Suppressor macrophage (primary cell): ENCODE data around the gene NHLRC2.
"Not testable (repeated sequence)": the region's sequence is repeated elsewhere in the genome, so short reads cannot be mapped to it uniquely, and the experiment has no call there.

Experiments
- DNase-seq, 4 experiments: peaks; one replicate each; pipeline ENCODE4 v3.0.0-alpha.2; 2020 to 2022
- total RNA-seq, 17 experiments: gene quantifications; one replicate each; lab custom pipeline; 2026; ENCODE audit warnings: mixed read lengths in 6 of 17, inconsistent platforms in 3 of 17; lab: John Stamatoyannopoulos, UW

Gene NHLRC2, protein sequence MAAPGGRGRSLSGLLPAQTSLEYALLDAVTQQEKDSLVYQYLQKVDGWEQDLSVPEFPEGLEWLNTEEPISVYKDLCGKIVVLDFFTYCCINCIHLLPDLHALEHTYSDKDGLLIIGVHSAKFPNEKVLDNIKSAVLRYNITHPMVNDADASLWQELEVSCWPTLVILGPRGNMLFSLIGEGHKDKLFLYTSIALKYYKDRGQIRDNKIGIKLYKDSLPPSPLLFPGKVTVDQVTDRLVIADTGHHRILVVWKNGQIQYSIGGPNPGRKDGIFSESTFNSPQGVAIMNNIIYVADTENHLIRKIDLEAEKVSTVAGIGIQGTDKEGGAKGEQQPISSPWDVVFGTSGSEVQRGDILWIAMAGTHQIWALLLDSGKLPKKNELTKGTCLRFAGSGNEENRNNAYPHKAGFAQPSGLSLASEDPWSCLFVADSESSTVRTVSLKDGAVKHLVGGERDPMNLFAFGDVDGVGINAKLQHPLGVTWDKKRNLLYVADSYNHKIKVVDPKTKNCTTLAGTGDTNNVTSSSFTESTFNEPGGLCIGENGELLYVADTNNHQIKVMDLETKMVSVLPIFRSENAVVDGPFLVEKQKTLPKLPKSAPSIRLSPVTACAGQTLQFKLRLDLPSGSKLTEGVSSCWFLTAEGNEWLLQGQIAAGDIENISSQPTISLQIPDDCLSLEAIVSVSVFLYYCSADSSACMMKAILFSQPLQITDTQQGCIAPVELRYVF
- 13.9 to 62.8 (median 35.5) reads per million in 17 experiments for total RNA-seq

DNA sequence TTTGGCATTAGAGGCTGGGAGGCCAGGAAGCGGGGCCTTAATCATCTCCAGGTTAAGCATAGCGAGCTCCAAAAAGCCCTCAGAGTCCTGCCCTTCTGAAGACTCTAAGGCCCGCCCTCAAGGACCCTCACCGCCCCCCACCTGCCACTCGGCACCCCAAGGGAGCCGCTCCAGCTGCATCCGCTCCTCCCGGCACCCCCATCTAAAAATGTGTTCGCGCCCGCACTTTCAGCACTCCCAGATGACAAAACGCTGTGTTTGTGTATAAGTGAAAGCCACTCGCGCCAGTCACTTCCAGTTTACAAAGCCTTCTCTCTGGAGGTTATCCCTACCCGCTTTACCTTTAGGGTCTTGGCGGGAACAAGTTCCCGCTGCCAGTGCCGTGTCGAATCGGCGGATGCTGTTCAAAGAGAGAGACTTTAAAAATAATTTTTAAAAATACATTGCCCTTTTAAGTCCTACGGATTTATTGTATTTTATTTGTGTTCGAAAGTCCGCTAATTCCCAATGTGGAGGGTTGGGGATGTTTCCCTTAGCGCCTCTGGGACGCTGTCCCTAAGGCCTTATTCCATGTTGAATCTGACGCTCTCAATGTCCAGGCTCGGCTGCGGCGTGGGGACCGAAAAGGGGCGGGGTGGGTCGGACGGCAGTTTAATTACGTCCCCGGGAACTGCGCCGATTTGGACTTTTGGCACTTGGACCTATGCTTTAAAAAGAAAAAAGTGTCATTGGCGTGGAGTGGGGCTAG is at the start of gene NHLRC2, which contains the start of gene DCLRE1A:
Gene NHLRC2, plus strand, starts transcription at position 649 of the 748 bp plus-strand sequence. CDS start 212 bp downstream, outside the sequence.
Gene DCLRE1A, minus strand, starts transcription at position 70 of the 748 bp plus-strand sequence. CDS start 900 bp downstream, outside the sequence.
- DNase-seq, result peak; percentile 80 to 92 (median 88)

DNA sequence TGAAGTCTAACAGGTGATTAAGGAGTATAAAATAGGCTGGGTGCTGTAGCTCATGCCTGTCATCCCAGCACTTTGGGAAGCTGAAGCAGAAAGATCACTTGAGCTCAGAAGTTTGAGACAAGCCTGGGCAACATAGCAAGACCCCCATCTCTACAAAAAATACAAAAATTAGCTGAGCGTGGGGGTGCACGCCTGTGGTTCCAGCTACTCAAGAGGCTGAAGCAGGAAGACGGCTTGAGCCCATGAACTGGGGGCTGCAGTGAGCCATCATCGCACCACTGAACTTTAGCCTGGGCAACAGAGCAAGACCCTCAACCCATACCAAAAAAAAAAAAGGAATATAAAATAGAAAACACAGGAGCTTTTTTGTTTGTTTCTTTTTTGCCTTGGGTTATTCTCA is 48.0 kb upstream of the NHLRC2 start:
- no peak for DNase-seq

DNA sequence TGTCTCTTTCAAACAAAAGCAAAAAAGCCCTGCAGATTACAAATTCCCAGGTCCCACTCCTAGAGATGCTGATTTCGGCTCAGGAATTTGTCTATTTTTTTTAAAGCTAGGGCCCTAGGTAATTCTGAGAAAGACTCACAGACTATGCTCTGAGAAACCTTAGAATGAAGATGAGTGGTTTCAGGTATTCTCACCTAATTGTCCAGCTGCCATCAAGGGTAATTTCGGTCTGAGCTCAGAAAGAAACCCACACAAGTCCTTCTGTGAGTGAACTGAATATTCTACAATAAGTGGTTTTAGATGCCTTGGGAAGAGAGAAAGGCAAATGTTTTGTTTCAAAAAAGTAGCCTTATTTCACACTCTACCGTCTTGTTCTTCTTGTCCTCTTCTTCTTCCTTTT is 46.3 kb upstream of the NHLRC2 start:
- DNase-seq, result no peak

DNA sequence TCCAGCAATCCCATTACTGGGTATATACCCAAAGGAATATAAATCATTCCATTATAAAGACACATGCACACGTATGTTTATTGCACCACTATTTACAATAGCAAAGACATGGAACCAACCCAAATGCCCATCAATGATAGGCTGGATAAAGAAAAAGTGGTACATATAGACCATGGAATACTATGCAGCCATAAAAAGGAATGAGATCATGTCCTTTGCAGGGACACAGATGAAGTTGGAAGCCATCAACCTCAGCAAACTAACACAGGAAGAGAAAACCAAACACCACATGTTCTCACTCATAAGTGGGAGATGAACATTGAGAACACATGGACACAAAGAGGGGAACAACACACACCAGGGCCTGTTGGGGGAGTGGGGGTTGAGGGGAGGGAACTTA is 39.8 kb upstream of the NHLRC2 start:
- DNase-seq, result not testable (repeated sequence)

DNA sequence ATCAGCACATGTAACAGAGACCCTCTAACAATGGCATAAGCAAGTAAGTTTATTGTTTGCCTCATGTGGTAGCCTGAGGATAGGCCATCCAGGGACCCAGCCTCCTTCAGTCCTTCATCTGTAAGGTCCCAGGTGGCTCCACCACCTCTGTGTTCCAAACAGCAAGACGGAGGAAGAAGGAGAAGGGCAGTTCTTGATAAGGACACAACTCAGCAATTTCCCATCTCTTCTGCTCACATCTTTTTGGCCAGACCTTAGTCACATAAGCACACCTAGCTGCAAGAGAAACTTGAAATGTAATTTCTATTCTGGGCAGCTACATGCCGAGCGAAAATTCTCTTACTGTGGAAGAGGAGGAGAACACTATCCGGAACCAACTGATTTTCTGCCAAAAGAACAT is 34.5 kb upstream of the NHLRC2 start:
- no peak for DNase-seq

DNA sequence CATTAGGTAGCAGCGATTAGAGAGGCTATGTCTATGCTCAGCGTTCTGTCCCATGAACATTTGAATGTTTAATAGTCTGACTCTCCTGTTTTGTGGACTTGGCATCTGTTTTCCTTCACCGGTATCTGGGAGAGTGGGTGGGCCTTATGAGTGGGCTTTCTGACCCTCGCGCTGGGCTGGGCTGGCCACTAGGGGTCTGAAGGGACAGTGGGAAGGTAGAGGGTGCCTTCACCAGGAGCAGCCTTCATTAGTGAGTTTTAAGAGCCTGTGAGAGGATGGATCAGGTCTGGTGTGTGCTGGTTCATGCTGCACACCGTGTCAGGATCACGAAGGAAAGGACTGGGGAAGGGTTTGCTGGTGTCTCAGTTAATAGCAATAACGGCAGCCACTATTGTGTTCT is 34.0 kb upstream of the NHLRC2 start:
- peak in 1 of 4 experiments; percentile 4 for DNase-seq

DNA sequence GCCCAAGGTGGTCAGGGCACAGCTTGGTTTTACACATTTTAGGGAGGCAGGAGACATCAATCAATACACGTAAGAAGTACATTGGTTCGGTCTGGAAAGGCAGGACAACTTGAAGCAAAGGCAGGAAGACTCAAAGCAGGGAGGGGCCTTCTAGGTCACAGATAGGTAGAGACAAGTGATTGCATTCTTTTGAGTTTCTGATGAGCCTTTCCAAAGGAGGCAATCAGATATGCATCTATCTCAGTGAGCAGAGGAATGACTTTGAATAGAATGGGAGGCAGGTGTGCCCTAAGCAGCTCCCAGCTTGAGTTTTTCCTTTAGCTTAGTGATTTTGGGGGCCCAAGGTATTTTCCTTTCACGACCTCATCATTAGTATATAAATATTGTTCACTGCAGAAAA is 33.2 kb upstream of the NHLRC2 start:
- not testable (repeated sequence) for DNase-seq

DNA sequence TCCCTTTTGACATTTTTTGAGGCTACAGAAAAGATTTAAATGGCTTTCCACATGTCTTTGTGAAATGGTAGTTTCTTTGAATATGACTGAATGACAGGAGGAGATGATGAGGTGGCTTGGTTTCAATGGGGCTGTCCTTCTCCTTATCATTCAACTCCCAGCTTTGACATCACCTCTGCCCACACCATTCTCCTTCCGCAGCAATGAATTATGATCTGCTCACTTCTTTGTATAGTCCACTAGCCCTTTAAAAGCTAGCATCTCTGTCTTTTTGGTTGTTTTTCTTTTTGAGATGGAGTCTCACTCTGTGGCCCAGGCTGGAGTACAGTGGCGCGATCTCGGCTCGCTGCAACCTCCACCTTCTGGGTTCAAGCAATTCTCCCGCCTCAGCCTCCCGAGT is 32.3 kb upstream of the NHLRC2 start:
- DNase-seq, result no peak

DNA sequence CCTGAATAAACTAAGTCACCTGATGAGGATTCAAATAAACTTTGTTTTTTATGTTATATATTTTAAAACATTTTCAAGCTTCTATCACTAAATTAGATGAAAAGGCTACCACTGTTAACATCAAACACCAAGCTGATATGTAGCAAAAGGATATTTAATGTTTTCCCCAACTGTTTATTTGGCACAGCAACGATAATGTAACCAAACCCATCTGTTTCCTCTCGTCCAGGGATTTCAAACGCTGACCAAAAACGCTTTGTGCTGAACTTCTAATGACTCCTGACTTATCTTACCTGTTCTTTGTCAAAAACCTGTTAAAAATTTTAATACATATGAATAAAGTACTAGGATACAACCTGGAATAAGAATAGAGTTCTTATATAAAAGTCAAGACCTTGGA is 31.1 kb upstream of the NHLRC2 start:
- DNase-seq, result no peak

DNA sequence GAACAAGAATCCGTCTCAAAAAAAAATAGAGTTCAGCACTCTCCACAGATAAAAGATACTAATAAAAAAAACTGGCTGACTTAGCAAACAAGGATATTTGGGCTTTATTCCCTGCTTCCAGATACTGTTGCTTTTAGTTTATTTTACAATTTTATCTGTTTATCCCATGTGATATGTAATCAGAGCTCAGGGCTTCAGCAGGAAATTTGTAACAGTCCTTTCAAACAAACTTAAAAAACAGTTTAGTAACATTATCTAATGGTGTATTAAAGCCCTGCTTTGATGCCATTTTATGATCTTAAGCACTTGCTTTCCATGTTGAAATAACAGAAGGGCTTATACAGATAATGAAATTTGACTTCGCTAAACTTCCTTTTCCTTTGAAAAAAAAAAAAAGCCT is 28.7 kb upstream of the NHLRC2 start:
- no peak for DNase-seq

DNA sequence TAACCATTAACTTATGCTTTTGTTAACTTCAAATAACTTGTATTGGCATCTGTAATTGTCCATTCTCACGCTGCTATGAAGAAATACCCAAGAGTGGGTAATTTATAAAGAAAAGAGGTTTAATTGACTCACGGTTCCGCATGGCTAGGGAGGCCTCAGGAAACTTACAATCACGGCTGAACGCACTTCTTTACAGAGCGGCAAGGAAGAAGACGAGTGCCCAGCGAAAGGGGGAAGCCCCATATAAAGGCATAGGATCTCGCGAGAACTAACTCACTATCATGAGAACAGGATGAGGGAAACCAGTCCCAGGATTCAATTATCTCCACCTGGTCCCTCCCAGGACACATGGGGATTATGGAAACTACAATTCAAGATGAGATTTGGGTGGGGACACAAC is 25.9 kb upstream of the NHLRC2 start:
- not testable (repeated sequence) for DNase-seq

DNA sequence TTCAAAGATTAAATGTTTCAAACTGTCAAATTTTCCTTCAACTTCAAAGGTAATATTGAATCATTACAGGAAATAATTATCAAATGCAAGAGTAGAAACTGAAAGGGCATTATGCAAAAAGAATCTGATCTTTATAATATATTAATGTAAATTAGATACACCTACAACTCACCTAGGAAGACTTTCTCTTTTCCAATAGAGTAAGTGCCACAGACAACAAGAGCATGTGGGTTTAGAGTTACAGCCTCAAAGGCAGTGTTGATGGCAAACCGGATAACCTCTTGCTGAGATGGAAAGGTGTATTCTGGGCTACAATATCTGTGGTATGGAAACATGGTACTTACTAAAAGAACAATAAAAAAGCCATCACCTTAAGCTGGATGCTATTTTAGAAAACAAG is 12.3 kb upstream of the NHLRC2 start:
- DNase-seq, result no peak

DNA sequence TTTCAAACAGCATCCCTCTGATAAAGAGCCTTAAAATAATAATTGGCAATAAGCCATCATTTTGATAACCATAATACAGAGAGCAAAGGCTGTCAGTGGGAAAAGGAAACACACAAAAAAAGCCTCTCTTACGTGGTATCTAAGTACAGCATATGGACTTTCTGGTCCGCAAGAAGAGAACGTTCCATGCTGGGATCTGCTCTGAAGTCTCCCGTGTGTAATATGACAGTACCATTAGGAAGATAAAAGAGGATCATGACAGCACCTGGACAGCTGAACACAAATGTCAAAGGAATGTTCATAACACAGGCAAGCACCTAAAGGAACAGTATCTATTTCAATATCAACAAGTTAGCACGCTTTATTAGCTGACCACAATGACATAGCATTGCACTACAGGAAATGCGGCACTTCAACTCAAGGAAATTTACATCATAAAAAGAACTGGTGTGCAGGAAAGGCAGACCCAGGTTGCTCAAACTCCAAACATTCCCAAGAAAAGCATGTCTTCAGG is 10.4 kb upstream of the NHLRC2 start:
- DNase-seq, result no peak

DNA sequence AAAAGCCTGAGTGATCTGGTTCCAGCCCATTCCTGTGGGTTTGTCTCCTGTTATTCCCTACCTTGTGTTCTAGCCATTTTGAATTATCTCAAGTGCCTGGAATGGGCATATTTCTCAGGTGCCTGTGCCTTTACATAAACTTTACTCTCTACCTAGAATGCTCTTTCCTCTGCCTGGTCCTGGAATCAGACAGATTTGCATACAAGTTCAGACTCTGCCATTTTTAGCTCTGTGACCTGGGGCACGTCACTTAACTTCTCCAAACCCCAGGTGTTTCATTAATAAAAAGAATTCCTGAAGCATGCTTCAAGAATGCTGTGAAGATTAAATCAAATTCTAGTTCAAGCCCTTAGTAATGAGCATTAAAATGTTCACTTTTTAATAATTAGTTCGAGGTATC is 8.4 kb upstream of the NHLRC2 start:
- no peak for DNase-seq

DNA sequence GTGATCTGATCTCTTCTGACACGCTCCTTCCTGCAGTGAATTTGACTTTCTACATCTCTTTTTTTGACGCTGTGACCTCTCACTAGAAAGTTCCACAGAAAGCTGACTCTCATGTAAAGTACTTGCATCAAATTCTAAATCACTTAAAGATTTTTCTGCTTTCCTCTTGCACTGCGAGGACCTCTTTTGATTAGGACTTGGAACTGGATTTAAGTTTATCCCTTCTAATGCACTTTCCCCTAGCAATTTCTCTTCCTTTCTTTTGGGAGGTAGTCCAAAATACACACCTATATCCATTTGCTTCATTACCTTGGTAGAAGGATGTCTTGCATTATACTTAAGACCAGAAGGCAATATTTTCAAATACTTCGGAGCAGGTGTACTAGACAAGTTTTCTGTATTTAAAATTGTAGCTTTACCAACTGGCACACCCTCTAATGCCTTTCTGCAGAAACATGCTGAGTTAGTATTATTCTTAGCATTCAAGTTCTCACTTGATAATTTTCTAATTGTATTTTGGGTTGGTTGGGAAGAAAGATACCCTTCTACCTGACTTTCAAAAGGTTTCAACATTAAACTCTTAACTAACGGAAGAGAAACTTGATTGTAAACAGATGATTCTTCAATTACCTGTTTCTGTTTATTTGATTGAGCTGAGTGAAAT is 5.2 kb upstream of the NHLRC2 start:
- DNase-seq, result no peak

DNA sequence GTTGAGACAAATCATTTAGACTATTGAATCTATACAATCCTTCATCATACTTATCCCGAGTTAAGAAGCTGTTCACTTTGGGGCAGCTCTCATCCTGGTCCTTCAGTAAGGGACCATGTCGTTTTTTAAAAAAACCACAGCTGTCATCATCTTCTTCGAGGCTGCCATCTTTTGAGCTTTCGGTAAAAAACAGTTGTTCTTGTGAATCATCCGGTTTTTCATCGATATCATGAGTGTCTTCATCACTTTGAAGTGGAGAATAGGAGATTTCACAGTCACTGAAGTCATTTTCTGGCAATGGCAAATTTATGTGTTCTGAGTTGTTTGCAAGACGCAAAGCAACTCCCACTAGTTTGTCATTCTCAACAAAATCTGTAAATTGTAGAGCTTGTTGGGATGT is 4.5 kb upstream of the NHLRC2 start:
- no peak for DNase-seq

DNA sequence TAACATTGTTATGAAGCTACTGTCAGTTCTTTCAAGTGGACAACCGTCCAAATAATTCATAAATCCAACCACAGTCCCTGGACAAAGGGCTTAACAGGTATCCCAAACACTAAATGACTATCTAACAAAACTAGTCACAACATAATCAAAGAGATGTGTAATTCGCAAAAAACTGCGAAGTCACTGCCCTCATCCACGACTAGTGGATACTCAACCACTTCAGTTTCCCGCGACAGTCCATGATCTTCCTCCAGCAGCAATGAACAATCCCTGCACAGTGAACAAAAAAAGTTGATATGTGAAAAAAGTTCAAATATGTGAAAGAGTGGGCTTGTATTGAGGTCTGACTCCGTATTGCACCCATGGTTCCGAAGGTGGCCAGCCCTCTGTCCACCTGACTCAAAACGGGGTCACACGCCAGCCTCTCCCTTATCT is 866 bp upstream of the NHLRC2 start:
- no peak for DNase-seq

DNA sequence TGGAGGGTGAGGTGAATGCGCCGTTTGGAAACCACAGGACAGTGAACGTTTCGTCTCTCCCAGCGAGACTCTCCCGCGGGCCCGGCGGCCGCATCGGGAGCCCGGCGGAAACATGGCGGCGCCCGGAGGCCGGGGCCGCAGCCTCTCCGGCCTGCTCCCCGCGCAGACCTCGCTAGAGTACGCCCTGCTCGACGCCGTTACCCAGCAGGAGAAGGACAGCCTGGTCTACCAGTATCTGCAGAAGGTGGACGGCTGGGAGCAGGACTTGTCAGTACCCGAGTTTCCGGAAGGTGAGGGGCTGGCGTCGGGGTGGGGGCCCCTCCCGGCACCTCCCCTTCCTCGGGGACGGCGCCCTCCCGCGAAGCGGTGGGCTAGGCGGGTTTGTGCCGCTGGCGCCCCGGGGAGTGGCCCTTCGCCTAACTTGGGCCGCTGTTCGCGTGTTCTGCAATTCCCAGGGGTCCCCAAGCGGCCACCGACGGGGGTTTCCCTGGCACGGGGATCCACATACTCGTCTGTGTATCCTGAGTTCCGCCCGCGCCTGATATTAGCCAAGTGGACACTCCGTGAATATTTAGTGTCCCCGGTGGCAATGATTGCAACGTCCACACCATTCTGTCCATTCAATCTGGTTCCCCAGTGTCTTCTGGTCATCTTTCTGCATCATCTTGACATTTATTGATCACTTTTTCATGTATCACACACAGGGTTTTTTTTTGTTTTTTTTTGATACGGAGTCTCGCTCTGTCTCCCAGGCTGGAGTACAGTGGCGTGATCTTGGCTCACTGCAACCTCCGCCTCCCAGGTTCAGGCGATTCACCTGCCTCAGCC is 514 bp downstream of the NHLRC2 start:
- peak; percentile 67 to 80 (median 72) for DNase-seq

DNA sequence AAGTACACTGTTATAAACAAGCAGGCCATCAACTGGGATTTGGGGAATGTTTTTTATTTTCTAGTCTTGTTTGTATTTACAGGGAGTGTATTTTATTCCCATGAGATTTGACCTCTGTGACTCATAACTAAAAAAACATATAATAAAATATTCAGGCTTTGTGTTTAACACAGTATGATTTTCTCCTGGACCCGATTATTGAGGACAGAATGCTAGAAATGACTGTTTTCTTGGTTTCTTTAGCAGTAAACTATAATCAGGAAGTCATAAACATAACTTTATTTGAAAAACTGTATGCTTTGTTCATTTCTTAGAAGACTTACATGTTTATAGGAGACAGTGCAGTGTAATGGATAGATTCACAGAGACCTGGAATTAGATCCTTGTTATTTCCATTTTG is 2.1 kb downstream of the NHLRC2 start:
- no peak for DNase-seq

DNA sequence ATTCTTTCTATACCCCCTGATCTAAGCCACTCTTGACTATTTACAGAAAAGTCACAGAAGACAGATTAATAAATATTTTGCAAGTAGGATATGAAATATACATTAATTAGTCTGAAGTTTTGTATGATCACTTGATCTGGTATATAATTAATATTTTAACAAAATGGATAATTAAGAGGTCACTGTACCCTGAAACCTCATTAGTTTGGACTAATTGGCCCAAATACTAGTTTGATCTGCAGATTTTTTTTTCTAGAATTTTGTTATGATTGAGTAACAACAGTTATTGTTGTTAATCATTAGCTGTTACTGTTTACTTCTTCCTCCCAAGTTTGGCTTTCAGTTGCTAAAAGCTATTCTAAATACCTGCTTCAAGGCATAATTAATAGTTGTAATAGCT is 2.7 kb downstream of the NHLRC2 start:
- DNase-seq, result no peak

DNA sequence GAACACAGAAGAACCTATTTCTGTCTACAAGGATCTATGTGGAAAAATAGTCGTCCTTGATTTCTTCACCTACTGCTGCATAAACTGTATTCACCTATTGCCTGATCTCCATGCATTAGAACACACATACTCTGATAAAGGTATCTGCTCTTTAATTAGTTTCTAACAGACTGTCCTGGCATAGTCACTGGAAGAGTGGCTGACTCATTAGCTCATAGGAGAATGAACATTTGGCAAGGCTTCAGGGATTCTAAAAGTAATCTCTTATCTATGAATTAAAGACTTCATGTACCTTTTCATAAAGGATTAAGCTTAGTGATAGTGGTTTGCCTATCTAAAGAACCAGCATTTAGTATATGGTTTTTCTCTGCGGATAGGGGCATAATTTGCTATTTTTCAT is 4.1 kb downstream of the NHLRC2 start:
- DNase-seq, result no peak
